Measurements from ENCODE around the gene CACNA2D3.

- no peak for TF ChIP-seq CTCF (IDR thresholded peaks at IDR 0.05)
- no peak for TF ChIP-seq POLR2A (IDR thresholded peaks at IDR 0.05)
Observed at GRCh38 chr3:54353946-54354345, 231.6 kb downstream of the CACNA2D3 start.
